Activated CD4-positive, alpha-beta T cell treated with anti-CD3 and anti-CD28 coated beads, Interleukin-10, Interleukin-2, amounts not matched to agents 100 ng/mL and 50 ng/mL, durations not matched to agents 16 hours and 8 hours (primary cell): ENCODE data around the gene ZNF24.
A peak's percentile ranks its signal among the peaks of the same experiment; 100 is the strongest.

Source experiments
- DNase-seq: peaks from one replicate; pipeline ENCODE4 v3.0.0-alpha.2; 2020

ZNF24 gene

GRCh38 chr18:35352778-35353177 is 8.6 kb upstream of the ZNF24 start:
- DNase-seq, result no peak

- DNase-seq, result no peak
Observed at GRCh38 chr18:35352283-35352682, 8.1 kb upstream of the ZNF24 start.

GRCh38 chr18:35348001-35348400 is 3.8 kb upstream of the ZNF24 start:
- DNase-seq, result no peak

- DNase-seq, result no peak
Observed at GRCh38 chr18:35345950-35346349, 1.7 kb upstream of the ZNF24 start.

- no peak for DNase-seq
Observed at GRCh38 chr18:35345460-35345921, 1.3 kb upstream of the ZNF24 start.

GRCh38 chr18:35344736-35345459 is 678 bp upstream of the ZNF24 start:
- DNase-seq, result peak; percentile 3

GRCh38 chr18:35343488-35343935 is 708 bp downstream of the ZNF24 start:
- no peak for DNase-seq

- DNase-seq, result no peak
Observed at GRCh38 chr18:35337286-35337685, 6.9 kb downstream of the ZNF24 start.

- DNase-seq, result no peak
Observed at GRCh38 chr18:35335866-35336265, 8.4 kb downstream of the ZNF24 start.

GRCh38 chr18:35334821-35335220 is 9.4 kb downstream of the ZNF24 start:
- DNase-seq, result no peak

- no peak for DNase-seq
Observed at GRCh38 chr18:35334212-35334611, 10.0 kb downstream of the ZNF24 start.

- DNase-seq, result no peak
Observed at GRCh38 chr18:35331367-35332087, 12.7 kb downstream of the ZNF24 start.

GRCh38 chr18:35328868-35329267 is 15.4 kb downstream of the ZNF24 start:
- DNase-seq, result no peak

GRCh38 chr18:35326695-35327387 is 17.4 kb downstream of the ZNF24 start:
- DNase-seq, result no peak

GRCh38 chr18:35324926-35325655 is 19.1 kb downstream of the ZNF24 start:
- no peak for DNase-seq

GRCh38 chr18:35322486-35323458 is 21.4 kb downstream of the ZNF24 start:
- DNase-seq, result no peak

- DNase-seq, result no peak
Observed at GRCh38 chr18:35311496-35311895, 32.7 kb downstream of the ZNF24 start.

GRCh38 chr18:35306588-35307250 is 37.5 kb downstream of the ZNF24 start:
- DNase-seq, result no peak

- DNase-seq, result no peak
Observed at GRCh38 chr18:35303610-35304009, 40.6 kb downstream of the ZNF24 start.

GRCh38 chr18:35296060-35296459 is 48.2 kb downstream of the ZNF24 start:
- no peak for DNase-seq

- DNase-seq, result no peak
Observed at GRCh38 chr18:35291166-35291565, 53.1 kb downstream of the ZNF24 start.
